Measurements from ENCODE around the gene ANKRD39.

ANKRD39 gene

GRCh38 chr2:96887493-96888012 lies 29.7 kb upstream of the ANKRD39 start:
- DNase-seq (ENCODE audit: low spot score): no peak

- DNase-seq (ENCODE audit: low spot score): no peak
Measured at GRCh38 chr2:96885432-96886347, 27.9 kb upstream of the ANKRD39 start.

GRCh38 chr2:96884299-96885094 lies 26.7 kb upstream of the ANKRD39 start:
- DNase-seq (ENCODE audit: low spot score): no peak

- no peak for DNase-seq (ENCODE audit: low spot score)
Measured at GRCh38 chr2:96883306-96883705, 25.5 kb upstream of the ANKRD39 start.

GRCh38 chr2:96882906-96883305 lies 25.1 kb upstream of the ANKRD39 start:
- DNase-seq (ENCODE audit: low spot score): no peak

GRCh38 chr2:96882230-96882629 lies 24.4 kb upstream of the ANKRD39 start:
- no peak for DNase-seq (ENCODE audit: low spot score)

- no peak for DNase-seq (ENCODE audit: low spot score)
Measured at GRCh38 chr2:96881349-96882195, 23.8 kb upstream of the ANKRD39 start.

- DNase-seq (ENCODE audit: low spot score): no peak
Measured at GRCh38 chr2:96880891-96881273, 23.1 kb upstream of the ANKRD39 start.

- DNase-seq (ENCODE audit: low spot score): no peak
Measured at GRCh38 chr2:96879545-96880040, 21.8 kb upstream of the ANKRD39 start.

GRCh38 chr2:96878796-96879544 lies 21.2 kb upstream of the ANKRD39 start:
- DNase-seq (ENCODE audit: low spot score): no peak

- DNase-seq (ENCODE audit: low spot score): no peak
Measured at GRCh38 chr2:96878171-96878570, 20.4 kb upstream of the ANKRD39 start.

GRCh38 chr2:96877631-96878092 lies 19.8 kb upstream of the ANKRD39 start:
- no peak for DNase-seq (ENCODE audit: low spot score)

- no peak for DNase-seq (ENCODE audit: low spot score)
Measured at GRCh38 chr2:96877042-96877451, 19.2 kb upstream of the ANKRD39 start.

GRCh38 chr2:96876269-96877041 lies 18.6 kb upstream of the ANKRD39 start:
- no peak for DNase-seq (ENCODE audit: low spot score)

GRCh38 chr2:96875498-96876268 lies 17.9 kb upstream of the ANKRD39 start:
- no peak for DNase-seq (ENCODE audit: low spot score)

GRCh38 chr2:96874198-96874831 lies 16.5 kb upstream of the ANKRD39 start:
- no peak for DNase-seq (ENCODE audit: low spot score)

- no peak for DNase-seq (ENCODE audit: low spot score)
Measured at GRCh38 chr2:96873651-96874096, 15.9 kb upstream of the ANKRD39 start.

GRCh38 chr2:96872591-96873349 lies 15.0 kb upstream of the ANKRD39 start:
- no peak for DNase-seq (ENCODE audit: low spot score)
